B cell (primary cell): Measurements from ENCODE around the gene PPP1R12A. TPM values are rescaled to one million over a fixed set of nuclear protein-coding genes. Genes with fewer than 3 reads are reported as not detected.

Experiments used
- ATAC-seq: fragments of 200-7000 bp; cut with Tn5 transposase; one replicate; pipeline ENCODE4 v1.10.0; 2021; ENCODE audit warnings: low read depth, mild to moderate bottlenecking, moderate number of reproducible peaks, moderate library complexity
- CTCF ChIA-PET: fragments of 350-600 bp; sonication (Branson Sonifier 250); formaldehyde crosslinking; loops from one replicate; lab custom pipeline; 2021; ENCODE audit warnings: antibody characterized with exemption, inconsistent platforms; lab: Charles Lee
- POLR2A ChIA-PET: fragments of 350-600 bp; sonication (Branson Sonifier 250); formaldehyde crosslinking; loops from one replicate; lab custom pipeline; 2021; ENCODE audit warnings: antibody characterized with exemption; lab: Charles Lee
- DNase-seq: peaks from one replicate; pipeline ENCODE4 v3.0.0; 2013
- H2AFZ ChIP-seq: 2 replicates; pipeline ENCODE4 v1.6.1; 2012; ENCODE audit warnings: mild to moderate bottlenecking, low read depth, low read length; ENCODE audit not compliant: insufficient read depth, poor library complexity, severe bottlenecking
- H3K27ac ChIP-seq, 2 donors: 1 replicate in 1 of 2; 2 replicates in 1 of 2; pipeline ENCODE4 v1.5.1; 2012 to 2013; ENCODE audit warnings: low read length in 2 of 2, mild to moderate bottlenecking in 2 of 2, moderate library complexity in 1 of 2
- H3K27me3 ChIP-seq, 4 experiments: fragments of 200-600 bp in 1 of 4; sonication (generic) in 1 of 4; replicated peaks in 1 of 4; 1 replicate in 2 of 4; 2 replicates in 2 of 4; pipeline versions ENCODE4 v1.6.1 to v1.7.0; 2013 to 2016; ENCODE audit warnings: low read length in 3 of 4, mild to moderate bottlenecking in 2 of 4, mixed read lengths in 1 of 4, moderate library complexity in 1 of 4; ENCODE audit not compliant: insufficient read depth in 4 of 4, control insufficient read depth in 3 of 4; ENCODE audit errors: control extremely low read depth in 1 of 4
- H3K36me3 ChIP-seq, 2 experiments: replicated peaks in 1 of 2; 1 replicate in 1 of 2; 2 replicates in 1 of 2; pipeline versions ENCODE4 v1.6.1 to v1.7.1; 2013; ENCODE audit warnings: low read length in 1 of 2; ENCODE audit not compliant: insufficient read depth in 2 of 2, control insufficient read depth in 1 of 2; ENCODE audit errors: control extremely low read depth in 1 of 2, extremely low read depth in 1 of 2
- H3K4me1 ChIP-seq, 2 donors: fragments of 200-600 bp in 1 of 2; sonication (generic) in 1 of 2; 1 replicate in 1 of 2; 2 replicates in 1 of 2; pipeline versions ENCODE4 v1.5.1 to v1.6.1; 2013 to 2017; ENCODE audit warnings: low read length in 2 of 2; ENCODE audit not compliant: control insufficient read depth in 2 of 2, insufficient read depth in 2 of 2
- H3K4me2 ChIP-seq: replicated peaks from 2 replicates; pipeline ENCODE3; 2012; ENCODE audit warnings: mild to moderate bottlenecking, low read depth, low read length; ENCODE audit not compliant: poor library complexity, severe bottlenecking
- H3K4me3 ChIP-seq, 5 experiments: fragments of 200-600 bp in 1 of 5; sonication (generic) in 1 of 5; 1 replicate in 3 of 5; 2 replicates in 2 of 5; pipeline versions ENCODE4 v1.5.1 to v1.7.0; 2011 to 2016; ENCODE audit warnings: low read length in 4 of 5, mild to moderate bottlenecking in 4 of 5, low read depth in 2 of 5, control low read depth in 1 of 5, moderate library complexity in 1 of 5; ENCODE audit not compliant: insufficient read depth in 1 of 5; ENCODE audit errors: control extremely low read depth in 1 of 5, extremely low read depth in 1 of 5
- H3K79me2 ChIP-seq: fragments of 200-600 bp; sonication (generic); one replicate; pipeline ENCODE4 v1.6.0; 2016; ENCODE audit warnings: low read length; ENCODE audit not compliant: control insufficient read depth, insufficient read depth
- H3K9ac ChIP-seq: fragments of 200-600 bp; sonication (generic); 2 replicates; pipeline ENCODE4 v1.6.1; 2017; ENCODE audit warnings: mild to moderate bottlenecking, low read length, moderate library complexity
- H3K9me3 ChIP-seq, 3 donors: one replicate each; pipeline versions ENCODE4 v1.6.1 to v1.7.1; 2013; ENCODE audit warnings: low read length in 2 of 3; ENCODE audit not compliant: control insufficient read depth in 2 of 3, insufficient read depth in 1 of 3; ENCODE audit errors: control extremely low read depth in 1 of 3
- H4K20me1 ChIP-seq: 2 replicates; pipeline ENCODE4 v1.6.0; 2012; ENCODE audit warnings: mild to moderate bottlenecking, low read length; ENCODE audit not compliant: insufficient read depth, control insufficient read depth, poor library complexity, severe bottlenecking
- H3K27ac Mint-ChIP-seq: one replicate; pipeline ENCODE4 v1.8.0; 2021; ENCODE audit warnings: mixed read lengths
- H3K27me3 Mint-ChIP-seq: one replicate; pipeline ENCODE4 v1.8.0; 2021; ENCODE audit warnings: mixed read lengths
- H3K4me1 Mint-ChIP-seq: one replicate; pipeline ENCODE4 v1.8.0; 2021; ENCODE audit warnings: mixed read lengths
- H3K4me3 Mint-ChIP-seq: one replicate; pipeline ENCODE4 v1.8.0; 2021; ENCODE audit warnings: mixed read lengths
- H3K9me3 Mint-ChIP-seq: one replicate; pipeline ENCODE4 v1.8.0; 2022; ENCODE audit warnings: mixed read lengths; ENCODE audit not compliant: insufficient read depth
- CTCF ChIP-seq: fragments of 200-600 bp; IDR thresholded peaks from one replicate; pipeline ENCODE4 v1.8.0; 2022; ENCODE audit warnings: antibody characterized with exemption, mild to moderate bottlenecking
- EZH2 ChIP-seq: IDR thresholded peaks from 2 replicates; pipeline ENCODE4 v1.6.1; 2012; ENCODE audit warnings: borderline replicate concordance, low read depth, mild to moderate bottlenecking, moderate library complexity, low read length; ENCODE audit not compliant: insufficient read depth, poor library complexity, severe bottlenecking
- WGBS: methylation state at CpG from one replicate; pipeline ENCODE4 v1.1.5; 2013; ENCODE audit warnings: missing lambda C conversion rate; ENCODE audit not compliant: insufficient coverage; 5-methylcytosine and 5-hydroxymethylcytosine counted together
- intact Hi-C: fragments of 100-400 bp; cut with micrococcal nuclease; formaldehyde crosslinking; loops from one replicate; pipeline ENCODE4 v1.10.0; 2022
- polyA plus RNA-seq: library from polyadenylated mRNA; depleted of rRNA; stranded (reverse); fragments of >200 nt; gene quantifications from 2 replicates; pipeline ENCODE4 v1.2.3, GENCODE V29; 2012
- total RNA-seq, 2 donors: library from RNA; stranded (reverse); fragments of 120-200 nt in 1 of 2; gene quantifications; 1 replicate in 1 of 2; 2 replicates in 1 of 2; pipeline versions ENCODE4 v1.2.3 to v1.2.4, GENCODE V29; 2013 to 2022

PPP1R12A gene
- total and polyA plus RNA-seq, 2 donors (not counting 1 experiment from before 2014, with no cell fraction given) = 18.3 to 110 TPM

- H3K4me3 Mint-ChIP-seq = no peak overlapping the region
- Histone ChIP-seq H4K20me1 (peaks cover 48% of the 10 kb centered on the region), H3K79me2 (peaks cover 83% of the 10 kb centered on the region), H3K27me3 (no peaks in the 10 kb centered on the region), H3K27ac (no peak overlapping the region), H2AFZ (no peak overlapping the region), H3K4me3 (no peak overlapping the region), H3K4me1 (peaks cover 0 to 3% of the 10 kb centered on the region in 2 donors), H3K4me2 (no peak overlapping the region), H3K36me3 (peaks cover 0 to 6% of the 10 kb centered on the region in 2 experiments), H3K9ac (no peak overlapping the region), H3K9me3 (peaks cover 0 to 8% (median 7%) of the 10 kb centered on the region in 3 donors)
- 100% methylated on average over 1 of the region's 1 CpG for WGBS
- peaks cover 28% of the 10 kb centered on the region for H3K4me1 Mint-ChIP-seq
- intact Hi-C loops = no loop called here
- peaks cover 7% of the 10 kb centered on the region for H3K9me3 Mint-ChIP-seq
- no peaks in the 10 kb centered on the region for H3K27me3 Mint-ChIP-seq
- ChIA-PET POLR2A (no interaction called here), CTCF (no interaction called here)
- H3K27ac Mint-ChIP-seq = no peak overlapping the region
- DNase-seq (no peak), ATAC-seq (no peak)
- TF ChIP-seq EZH2 = no peak
- TF ChIP-seq CTCF = no peak
Measured at GRCh38 chr12:79850610-79851299, 84.1 kb downstream of the PPP1R12A start.

GRCh38 chr12:79848339-79848738 lies 86.6 kb downstream of the PPP1R12A start:
- Mint-ChIP-seq H3K9me3 (peaks cover 7% of the 10 kb centered on the region), H3K27me3 (no peaks in the 10 kb centered on the region), H3K4me3 (peak overlapping the region; percentile 13), H3K4me1 (peaks cover 25% of the 10 kb centered on the region), H3K27ac (no peak overlapping the region)
- H4K20me1 ChIP-seq = peaks cover 30% of the 10 kb centered on the region
- H3K79me2 ChIP-seq = peaks cover 72% of the 10 kb centered on the region
- no peak for DNase-seq
- intact Hi-C loops = no loop called here
- H3K4me2 ChIP-seq = no peak overlapping the region
- no peak overlapping the region for H3K4me3 ChIP-seq
- ChIA-PET POLR2A (no interaction called here), CTCF (no interaction called here)
- no peak overlapping the region for H3K9ac ChIP-seq
- TF ChIP-seq EZH2 = no peak
- TF ChIP-seq CTCF = no peak
- peaks cover 0 to 3% of the 10 kb centered on the region in 2 donors for H3K4me1 ChIP-seq
- H2AFZ ChIP-seq = no peak overlapping the region
- H3K36me3 ChIP-seq = peaks cover 4 to 16% of the 10 kb centered on the region in 2 experiments
- no peak for ATAC-seq
- H3K27me3 ChIP-seq = no peaks in the 10 kb centered on the region
- H3K9me3 ChIP-seq = peaks cover 0 to 8% (median 7%) of the 10 kb centered on the region in 3 donors
- no CpG with 5 or more reads among the region's 4 CpGs for WGBS
- H3K27ac ChIP-seq = no peak overlapping the region
